Heart left ventricle (tissue), 13 donors: ENCODE measurements around the gene XRN2.

Source experiments
- POLR2A ChIP-seq, 2 donors: fragments of 450-650 bp; IDR thresholded peaks; one replicate each; pipeline ENCODE4 v1.6.1; 2017; ENCODE audit warnings: antibody characterized with exemption in 2 of 2, mild to moderate bottlenecking in 2 of 2, moderate library complexity in 2 of 2
- TF ChIP-seq, protein P1 (sequence below), 12 donors: fragments of 200-600 bp; sonication (generic) in 4 of 12; IDR thresholded peaks; one replicate each; pipeline versions ENCODE4 v1.5.0 to v1.8.0; 2018 to 2022; ENCODE audit warnings: antibody characterized with exemption in 12 of 12, mild to moderate bottlenecking in 5 of 12
- donor health status: ischemic (EF 13 %, LVEDD 7.1; RV severe dilation, severe dysfunction).
- donor health status: DM: no; HTN: yes; CAD: no.
- donor health status: DM: no; HTN: no; CAD: no.
- donor health status: ischemic (EF 25% LVEDD 6.9; RV normal size, moderate dysfunction).
- donor health status: ischemic (EF 25% LVEDD 5.7; RV mildly dilated, moderate dysfunction).
- donor health status: ischemic (EF 35%, LVEDD 5.7; RV mildly dilated, moderate dysfunction).
- donor health status: nonischemic (EF 11% LVEDD 7.7; RV severe dilation, severe dysfunction).
- donor health status: DM: yes; HTN: yes; CAD: no.
- donor health status: PGD.
- donor health status: ischemic (EF 29% LVEDD 5.4; RV normal size, mild dysfunction).
- donor health status: nonischemic (EF 23%, LVEDD 6.1; RV moderate dilation, normal function).

DNA sequence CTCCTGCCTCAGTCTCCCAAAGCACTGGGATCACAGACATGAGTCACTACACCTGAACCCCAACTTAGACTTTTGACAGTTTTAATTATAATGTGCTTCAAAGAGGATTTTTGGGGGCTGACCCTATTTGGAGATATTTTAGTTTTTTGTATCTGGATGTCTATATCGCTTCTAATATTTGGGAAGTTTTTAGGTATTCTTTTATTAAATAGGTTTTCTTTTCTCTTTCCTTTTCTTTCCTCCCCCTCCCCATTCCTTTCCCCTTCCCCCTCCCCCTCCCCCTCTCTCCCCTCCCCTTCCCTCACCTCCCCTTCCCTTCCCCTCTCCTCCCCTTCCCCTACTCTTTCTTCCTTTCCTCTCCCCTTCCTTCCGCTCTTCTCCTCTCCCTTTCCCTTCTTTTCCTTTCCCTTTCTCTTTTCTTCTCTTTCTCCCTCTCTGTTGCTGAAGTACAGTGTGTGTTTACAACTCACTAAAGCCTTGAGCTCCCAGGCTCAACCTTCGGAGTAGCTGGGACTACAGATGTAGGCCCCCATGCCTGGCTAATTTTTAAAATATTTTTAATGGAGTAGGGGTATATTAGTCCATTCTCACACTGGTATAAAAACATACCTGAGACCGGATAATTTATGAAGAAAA lies 118.6 kb downstream of the XRN2 start:
- no peak for TF ChIP-seq POLR2A (IDR thresholded peaks at IDR 0.05)
- TF ChIP-seq, protein P1, sequence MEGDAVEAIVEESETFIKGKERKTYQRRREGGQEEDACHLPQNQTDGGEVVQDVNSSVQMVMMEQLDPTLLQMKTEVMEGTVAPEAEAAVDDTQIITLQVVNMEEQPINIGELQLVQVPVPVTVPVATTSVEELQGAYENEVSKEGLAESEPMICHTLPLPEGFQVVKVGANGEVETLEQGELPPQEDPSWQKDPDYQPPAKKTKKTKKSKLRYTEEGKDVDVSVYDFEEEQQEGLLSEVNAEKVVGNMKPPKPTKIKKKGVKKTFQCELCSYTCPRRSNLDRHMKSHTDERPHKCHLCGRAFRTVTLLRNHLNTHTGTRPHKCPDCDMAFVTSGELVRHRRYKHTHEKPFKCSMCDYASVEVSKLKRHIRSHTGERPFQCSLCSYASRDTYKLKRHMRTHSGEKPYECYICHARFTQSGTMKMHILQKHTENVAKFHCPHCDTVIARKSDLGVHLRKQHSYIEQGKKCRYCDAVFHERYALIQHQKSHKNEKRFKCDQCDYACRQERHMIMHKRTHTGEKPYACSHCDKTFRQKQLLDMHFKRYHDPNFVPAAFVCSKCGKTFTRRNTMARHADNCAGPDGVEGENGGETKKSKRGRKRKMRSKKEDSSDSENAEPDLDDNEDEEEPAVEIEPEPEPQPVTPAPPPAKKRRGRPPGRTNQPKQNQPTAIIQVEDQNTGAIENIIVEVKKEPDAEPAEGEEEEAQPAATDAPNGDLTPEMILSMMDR (IDR thresholded peaks at IDR 0.05), result no peak
